SU-DHL-6 (cell line): ENCODE measurements around the gene RIOK1.

Experiments used
- CTCF ChIP-seq: fragments of 200-600 bp; sonication (generic); IDR thresholded peaks from one replicate; pipeline ENCODE4 v1.5.1; 2017; ENCODE audit warnings: antibody characterized with exemption, mild to moderate bottlenecking, low read length, moderate library complexity; ENCODE audit not compliant: insufficient read depth, poor library complexity, severe bottlenecking
- EZH2phosphoT487 ChIP-seq: fragments of 200-600 bp; sonication (generic), shearing (Covaris generic); conservative IDR thresholded peaks from 2 replicates; pipeline ENCODE4 v1.6.1; 2018; ENCODE audit warnings: mild to moderate bottlenecking, antibody characterized with exemption, low read length, moderate library complexity, mixed read lengths

DNA sequence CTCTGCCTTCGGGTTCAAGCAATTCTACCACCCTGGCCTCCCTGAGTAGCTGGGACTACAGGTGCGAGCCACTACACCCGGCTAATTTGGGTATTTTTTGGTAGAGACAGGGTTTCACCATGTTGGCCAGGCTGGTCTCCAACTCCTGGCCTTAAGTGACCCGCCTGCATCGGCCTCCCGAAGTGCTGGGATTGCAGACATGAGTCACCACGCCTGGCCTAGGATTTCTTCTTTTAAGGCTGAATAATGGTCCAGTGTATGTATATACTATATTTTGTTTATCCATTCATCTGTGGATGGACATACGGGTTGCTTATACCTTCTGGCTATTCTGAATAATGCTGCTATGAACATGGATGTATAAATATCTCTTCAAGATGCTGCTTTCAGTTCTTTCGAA lies 17.1 kb downstream of the RIOK1 start:
- TF ChIP-seq EZH2phosphoT487 (no peak), CTCF (no peak)
